RKO (cell line): ENCODE results near the gene PDE7B.
"Not testable (repeated sequence)": the region's sequence is repeated elsewhere in the genome, so short reads cannot be mapped to it uniquely, and the experiment has no call there.

Experiments used
- DNase-seq: peaks from one replicate; pipeline ENCODE4 v3.0.0-alpha.2; 2016; ENCODE audit warnings: low spot score

The PDE7B gene

GRCh38 chr6:136188486-136188885 is 337.0 kb downstream of the PDE7B start:
- DNase-seq = no peak

DNA sequence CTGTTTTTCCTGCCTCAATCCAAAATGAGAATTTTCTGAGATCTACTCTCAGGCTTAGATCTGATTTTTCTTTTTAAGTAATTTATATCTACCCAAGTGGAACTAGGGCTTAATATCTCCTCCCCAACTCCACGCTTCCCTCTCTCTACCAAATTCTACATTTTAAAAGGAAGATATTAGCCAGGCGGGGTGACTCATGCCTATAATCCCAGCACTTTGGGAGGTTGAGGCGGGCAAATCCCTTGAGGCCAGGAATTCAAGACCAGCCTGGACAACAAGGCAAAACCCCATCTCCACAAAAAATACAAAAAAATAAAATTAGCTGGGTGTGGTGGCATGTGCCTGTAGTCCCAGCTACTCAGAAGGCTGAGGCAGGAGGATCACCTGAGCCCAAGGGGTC is 337.6 kb downstream of the PDE7B start:
- DNase-seq = no peak

DNA sequence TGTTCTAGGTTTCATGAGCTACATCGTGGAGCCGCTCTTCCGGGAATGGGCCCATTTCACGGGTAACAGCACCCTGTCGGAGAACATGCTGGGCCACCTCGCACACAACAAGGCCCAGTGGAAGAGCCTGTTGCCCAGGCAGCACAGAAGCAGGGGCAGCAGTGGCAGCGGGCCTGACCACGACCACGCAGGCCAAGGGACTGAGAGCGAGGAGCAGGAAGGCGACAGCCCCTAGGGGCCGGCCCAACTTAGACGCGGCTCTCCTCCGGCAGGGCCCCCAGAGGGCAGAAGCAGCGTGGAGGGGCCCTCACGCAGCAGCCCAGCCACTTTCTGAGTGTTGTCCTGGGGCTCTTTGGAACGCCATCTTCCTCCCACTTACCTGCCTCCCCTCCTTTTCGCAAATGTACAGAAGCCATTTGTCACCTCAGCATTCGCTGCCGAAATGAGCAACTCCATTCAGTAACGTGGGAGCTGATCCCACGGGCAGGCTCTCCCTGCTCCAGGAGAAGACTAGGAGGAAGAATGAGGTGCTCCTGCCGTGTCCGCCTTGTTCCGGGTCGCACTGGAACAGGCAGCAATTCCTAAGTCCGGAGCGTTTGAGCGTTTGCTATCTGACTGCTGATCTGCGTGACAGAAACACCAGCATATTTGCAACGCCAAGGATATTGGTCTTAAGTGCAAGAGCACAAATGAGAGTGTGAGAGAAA is 340.3 kb downstream of the PDE7B start:
- DNase-seq = no peak

- no peak for DNase-seq
These were observed 341.4 kb downstream of the PDE7B start for GRCh38 chr6:136192902-136193301.

- no peak for DNase-seq
These were observed 350.2 kb downstream of the PDE7B start for GRCh38 chr6:136201732-136202131.

- no peak for DNase-seq
These were observed 357.3 kb downstream of the PDE7B start for GRCh38 chr6:136208783-136209182.

DNA sequence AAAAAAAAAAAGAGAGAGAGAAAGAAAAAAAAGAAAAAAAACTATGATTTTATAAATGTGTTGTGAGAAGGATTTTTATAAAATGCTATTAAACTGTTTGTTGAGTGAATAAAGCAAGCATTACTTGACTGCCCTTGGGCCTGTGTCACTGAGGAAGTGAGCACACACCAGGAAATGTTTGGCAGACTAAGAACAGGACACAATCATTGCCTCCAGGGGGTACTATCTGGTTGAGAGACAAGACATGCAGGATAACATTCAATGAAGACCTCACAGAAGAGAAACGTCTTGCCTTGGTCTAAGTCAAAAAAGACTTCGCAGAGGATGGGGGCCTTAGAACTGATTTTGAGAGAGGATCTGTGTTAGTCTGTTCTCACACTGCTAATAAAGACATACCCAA is 358.0 kb downstream of the PDE7B start:
- DNase-seq = no peak

GRCh38 chr6:136210398-136211165 is 359.1 kb downstream of the PDE7B start:
- DNase-seq = no peak

DNA sequence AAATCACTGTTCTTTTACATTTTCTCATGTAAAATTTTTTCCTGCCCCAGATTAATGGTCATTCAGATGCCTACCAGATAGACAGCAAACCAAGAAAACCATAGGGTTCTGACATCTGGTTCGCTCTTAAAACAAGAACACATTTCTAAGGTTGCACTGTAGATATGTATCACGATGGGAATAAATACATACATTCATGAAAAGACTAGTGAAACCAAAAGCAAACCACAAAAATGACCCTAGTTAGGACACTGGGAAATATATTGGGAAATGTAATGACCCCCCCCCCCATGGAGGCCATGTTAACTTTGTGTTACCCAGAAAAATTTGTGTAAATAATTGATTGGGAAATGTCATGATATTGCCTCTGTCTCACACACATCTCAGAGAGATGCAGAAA is 361.1 kb downstream of the PDE7B start:
- DNase-seq = no peak

DNA sequence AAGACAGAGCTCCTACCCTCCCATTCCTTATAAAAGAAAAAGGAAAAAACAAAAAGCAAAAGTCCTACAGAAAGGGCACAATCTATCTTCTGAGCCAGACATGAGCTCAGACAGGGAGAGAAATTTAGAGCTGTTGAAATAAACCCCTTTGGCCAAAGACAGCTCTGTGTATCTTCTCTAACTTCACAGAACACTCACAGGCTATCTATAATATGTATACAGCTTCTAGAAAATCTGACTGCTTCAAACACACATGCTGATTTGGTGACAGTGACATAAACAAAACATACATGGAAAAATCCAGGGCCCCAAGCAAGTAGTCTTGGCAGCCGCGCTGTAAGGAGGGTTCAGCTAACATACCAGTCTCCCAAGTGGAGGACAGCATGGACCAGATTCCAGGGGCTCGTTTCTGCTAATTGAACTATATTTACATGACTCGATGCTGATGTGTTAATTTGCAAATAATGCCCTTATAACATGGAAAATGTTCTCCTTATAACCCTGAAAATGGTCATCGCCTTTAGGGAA is 361.6 kb downstream of the PDE7B start:
- no peak for DNase-seq

DNA sequence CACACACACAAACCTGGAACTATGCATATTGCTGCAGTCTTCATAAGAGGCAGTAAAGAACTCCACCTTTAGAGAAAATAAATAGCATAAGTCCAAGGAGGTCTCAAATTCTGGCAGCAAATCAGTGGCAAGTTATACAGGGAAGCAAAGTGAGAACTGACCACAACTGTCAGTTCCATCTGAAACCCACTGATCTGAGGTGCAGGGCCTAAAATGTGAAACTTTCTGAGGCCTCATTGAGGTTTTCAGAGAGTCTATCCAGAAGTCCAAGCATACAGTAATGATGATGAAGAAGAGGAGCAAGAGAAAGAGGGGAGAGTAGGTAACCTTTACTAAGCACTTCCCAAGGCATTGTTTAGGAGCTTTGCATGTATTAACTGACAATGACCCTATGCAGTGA is 362.4 kb downstream of the PDE7B start:
- DNase-seq = no peak

DNA sequence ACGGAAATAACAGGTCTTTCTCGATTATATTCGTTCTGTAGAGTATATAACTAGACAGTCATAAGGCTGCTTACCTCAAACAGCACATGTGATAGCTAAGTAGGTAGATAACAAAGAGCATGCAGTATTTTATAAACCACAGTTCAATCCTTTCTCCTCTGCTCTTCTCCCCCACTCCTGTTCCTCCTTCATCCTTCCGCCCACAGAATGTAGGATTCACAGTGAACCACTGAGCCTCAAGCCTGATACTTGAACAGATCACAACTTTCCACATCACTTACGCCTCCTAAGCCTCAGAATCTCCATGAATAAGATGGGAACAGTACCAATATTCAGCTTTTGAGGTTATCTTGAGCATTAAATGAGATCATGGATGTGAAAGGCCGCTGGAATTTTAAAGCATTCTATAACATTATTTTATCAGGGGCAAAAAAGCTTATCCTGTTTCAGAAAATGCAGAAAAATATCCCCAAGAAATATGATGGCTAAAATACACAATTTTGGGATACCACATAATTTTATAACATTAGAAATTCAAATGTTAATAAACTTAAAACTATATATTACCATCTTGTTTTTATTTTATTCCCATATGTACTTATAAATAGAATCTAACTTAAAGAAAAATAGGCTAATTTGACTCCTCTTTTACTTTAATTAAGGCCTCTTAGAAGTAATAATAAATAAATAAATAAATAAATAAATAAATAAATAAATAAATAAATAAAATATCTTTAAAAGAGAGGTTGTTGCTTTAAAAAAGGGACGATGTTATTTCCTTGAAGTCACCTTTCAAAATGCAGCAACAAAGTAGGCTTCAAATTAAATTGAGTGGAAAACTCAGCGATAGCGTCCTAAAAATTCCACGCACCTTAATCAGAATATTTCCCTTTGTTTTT is 365.3 kb downstream of the PDE7B start:
- DNase-seq = no peak

GRCh38 chr6:136224974-136225373 is 373.5 kb downstream of the PDE7B start:
- DNase-seq = not testable (repeated sequence)

- peak; percentile 53 for DNase-seq
These were observed 374.0 kb downstream of the PDE7B start for GRCh38 chr6:136225496-136225895.

DNA sequence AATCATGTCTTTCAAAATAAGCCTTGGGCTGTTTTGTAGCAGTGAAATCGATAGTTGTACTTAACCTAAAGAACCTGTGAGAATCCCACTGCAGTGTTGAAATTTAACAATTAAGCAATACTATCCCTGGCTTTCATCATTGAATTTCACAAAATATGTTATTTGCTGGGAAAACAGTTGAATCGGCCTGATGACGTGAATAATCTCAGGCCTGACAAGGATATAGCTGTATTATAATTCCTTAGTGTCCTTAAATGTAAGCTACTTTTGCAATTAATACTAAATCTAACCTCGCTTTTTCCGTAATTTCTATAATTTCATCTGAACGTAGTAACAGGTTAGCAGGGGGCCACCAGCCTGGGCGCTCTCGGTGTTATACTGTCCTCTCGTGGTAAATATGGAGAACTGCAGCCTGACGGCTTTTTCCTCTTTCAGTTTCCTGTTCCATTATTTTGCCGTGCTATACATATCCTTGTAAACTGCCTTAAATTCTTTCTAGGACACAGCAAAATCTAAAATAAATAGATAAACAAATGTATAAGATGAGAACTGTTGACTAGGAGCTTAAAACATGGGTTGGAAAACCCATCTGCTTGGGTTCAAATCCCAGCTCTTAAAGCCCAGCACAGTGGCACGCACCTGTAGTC is 374.6 kb downstream of the PDE7B start:
- DNase-seq = peak; percentile 66

- no peak for DNase-seq
These were observed 375.3 kb downstream of the PDE7B start for GRCh38 chr6:136226674-136227377.

GRCh38 chr6:136228814-136229213 is 377.3 kb downstream of the PDE7B start:
- no peak for DNase-seq

- DNase-seq = no peak
These were observed 378.8 kb downstream of the PDE7B start for GRCh38 chr6:136230219-136230853.

- no peak for DNase-seq
These were observed 381.2 kb downstream of the PDE7B start for GRCh38 chr6:136232701-136233100.

DNA sequence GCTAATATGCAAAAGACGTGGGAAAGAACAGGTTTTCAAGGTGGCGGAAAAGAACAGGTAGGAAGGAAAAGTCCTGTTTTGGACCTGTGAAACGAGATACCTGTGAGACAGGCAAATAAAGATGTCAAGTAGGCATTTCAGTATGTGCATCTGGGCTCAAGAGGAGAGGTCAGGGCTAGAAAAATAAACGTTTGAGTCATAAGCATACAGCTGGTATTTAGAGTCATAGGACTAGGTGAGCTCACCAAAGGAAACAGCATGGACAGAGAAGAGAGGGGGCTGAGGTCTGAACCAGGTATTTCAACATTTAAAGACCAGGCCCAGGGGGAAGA is 383.7 kb downstream of the PDE7B start:
- DNase-seq = no peak
